Measurements from ENCODE around the gene KCNH1. TPM values are rescaled to one million over a fixed set of nuclear protein-coding genes. Genes with fewer than 3 reads are reported as not detected.

KCNH1 gene
- total RNA-seq, 1 donor from 2014 or later, result 15.5 TPM

DNA sequence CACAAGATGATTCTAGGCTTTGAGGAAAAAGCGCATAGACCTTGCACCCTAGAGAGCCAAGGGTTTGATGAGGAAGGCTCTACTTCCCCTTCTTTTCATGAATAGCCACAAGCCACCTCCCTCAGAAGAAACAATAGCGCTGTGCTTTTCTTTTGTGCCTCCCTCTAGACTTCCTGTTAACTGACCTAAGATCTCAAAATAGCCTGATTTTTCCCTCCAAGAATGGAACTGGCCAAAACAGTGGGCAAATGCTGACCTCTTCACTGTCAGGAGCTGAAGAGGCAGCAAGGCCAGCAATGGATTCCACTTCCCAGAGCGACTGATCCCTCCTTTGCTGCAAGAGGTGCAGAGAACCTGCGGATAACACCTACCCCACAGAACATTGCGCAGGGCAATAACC, 362.8 kb downstream of the KCNH1 start:
- no peaks in the 10 kb centered on the region for H3K79me2 ChIP-seq (ENCODE audit: insufficient read depth, low read length)
- H3K4me1 Mint-ChIP-seq (ENCODE audit: low read depth, unreplicated experiment), result no peaks in the 10 kb centered on the region
- H3K9ac ChIP-seq (ENCODE audit: low read length), result no peak overlapping the region
- H2AFZ ChIP-seq (ENCODE audit: low read depth, low read length), result no peak overlapping the region
- peaks cover 5% of the 10 kb centered on the region for H3K9me3 Mint-ChIP-seq (ENCODE audit: unreplicated experiment)
- no peaks in the 10 kb centered on the region for H3K27me3 Mint-ChIP-seq (ENCODE audit: low read depth, unreplicated experiment)
- H3K4me3 ChIP-seq (ENCODE audit: insufficient read depth, low read depth, low read length), result no peak overlapping the region
- TF ChIP-seq, protein P1, sequence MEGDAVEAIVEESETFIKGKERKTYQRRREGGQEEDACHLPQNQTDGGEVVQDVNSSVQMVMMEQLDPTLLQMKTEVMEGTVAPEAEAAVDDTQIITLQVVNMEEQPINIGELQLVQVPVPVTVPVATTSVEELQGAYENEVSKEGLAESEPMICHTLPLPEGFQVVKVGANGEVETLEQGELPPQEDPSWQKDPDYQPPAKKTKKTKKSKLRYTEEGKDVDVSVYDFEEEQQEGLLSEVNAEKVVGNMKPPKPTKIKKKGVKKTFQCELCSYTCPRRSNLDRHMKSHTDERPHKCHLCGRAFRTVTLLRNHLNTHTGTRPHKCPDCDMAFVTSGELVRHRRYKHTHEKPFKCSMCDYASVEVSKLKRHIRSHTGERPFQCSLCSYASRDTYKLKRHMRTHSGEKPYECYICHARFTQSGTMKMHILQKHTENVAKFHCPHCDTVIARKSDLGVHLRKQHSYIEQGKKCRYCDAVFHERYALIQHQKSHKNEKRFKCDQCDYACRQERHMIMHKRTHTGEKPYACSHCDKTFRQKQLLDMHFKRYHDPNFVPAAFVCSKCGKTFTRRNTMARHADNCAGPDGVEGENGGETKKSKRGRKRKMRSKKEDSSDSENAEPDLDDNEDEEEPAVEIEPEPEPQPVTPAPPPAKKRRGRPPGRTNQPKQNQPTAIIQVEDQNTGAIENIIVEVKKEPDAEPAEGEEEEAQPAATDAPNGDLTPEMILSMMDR (IDR thresholded peaks at IDR 0.05; ENCODE audit: insufficient read depth, low read depth, low read length), result no peak
- no peak for TF ChIP-seq EZH2 (IDR thresholded peaks at IDR 0.05; ENCODE audit: insufficient read depth, low read length)
- no peak overlapping the region for H3K4me3 Mint-ChIP-seq (ENCODE audit: unreplicated experiment)
- no peaks in the 10 kb centered on the region for H3K4me1 ChIP-seq (ENCODE audit: insufficient read depth, low read length)
- no peaks in the 10 kb centered on the region for H3K9me3 ChIP-seq (ENCODE audit: insufficient read depth, low read depth, low read length)
- H3K4me2 ChIP-seq (ENCODE audit: low read length), result no peak overlapping the region
- H3K27ac Mint-ChIP-seq (ENCODE audit: unreplicated experiment), result no peak overlapping the region
- FAIRE-seq (no peak), DNase-seq (ENCODE audit: low read depth) (no peak)
- H3K36me3 Mint-ChIP-seq (ENCODE audit: low read depth, unreplicated experiment), result no peaks in the 10 kb centered on the region
- H4K20me1 ChIP-seq (ENCODE audit: insufficient read depth, low read length), result no peaks in the 10 kb centered on the region
- no peaks in the 10 kb centered on the region for H3K27me3 ChIP-seq (ENCODE audit: insufficient read depth, low read length)
- no peaks in the 10 kb centered on the region for H3K36me3 ChIP-seq (ENCODE audit: insufficient read depth, low read length)
- H3K27ac ChIP-seq (ENCODE audit: low read depth, low read length), result no peak overlapping the region

DNA sequence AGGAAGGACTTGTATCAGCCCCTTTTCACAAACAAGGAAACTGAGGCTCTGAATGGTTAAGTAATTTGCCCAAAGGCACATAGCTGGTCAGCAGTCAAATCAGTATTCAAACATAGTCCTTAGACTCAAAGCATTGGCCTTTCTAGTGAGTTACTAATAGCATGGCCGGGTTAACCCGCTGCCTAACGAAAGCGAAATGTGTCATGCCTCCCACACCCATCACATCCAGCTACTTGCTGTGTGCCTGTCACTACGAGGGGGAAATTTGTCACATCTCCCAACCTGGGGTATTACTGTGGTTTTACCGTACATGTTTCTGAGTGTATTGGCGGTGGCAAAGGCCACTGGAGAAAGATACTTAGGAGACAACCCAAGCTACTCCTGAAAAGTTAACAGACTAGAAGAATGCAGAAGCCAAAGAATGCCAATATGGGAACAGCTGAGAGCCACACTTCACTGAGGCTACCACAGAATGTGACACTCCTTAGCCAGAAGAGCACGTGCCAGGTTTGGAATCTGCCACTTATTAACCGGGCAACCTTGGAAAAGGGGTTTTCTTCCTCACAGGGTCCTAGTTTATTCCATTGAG, 363.5 kb downstream of the KCNH1 start:
- FAIRE-seq (no peak), DNase-seq (ENCODE audit: low read depth) (no peak)
- H3K4me1 ChIP-seq (ENCODE audit: insufficient read depth, low read length), result no peaks in the 10 kb centered on the region
- Mint-ChIP-seq H3K4me3 (ENCODE audit: unreplicated experiment) (no peak overlapping the region), H3K4me1 (ENCODE audit: low read depth, unreplicated experiment) (no peaks in the 10 kb centered on the region), H3K27me3 (ENCODE audit: low read depth, unreplicated experiment) (no peaks in the 10 kb centered on the region), H3K9me3 (ENCODE audit: unreplicated experiment) (peaks cover 5% of the 10 kb centered on the region), H3K27ac (ENCODE audit: unreplicated experiment) (peak overlapping the region; percentile 37), H3K36me3 (ENCODE audit: low read depth, unreplicated experiment) (no peaks in the 10 kb centered on the region)
- no peaks in the 10 kb centered on the region for H4K20me1 ChIP-seq (ENCODE audit: insufficient read depth, low read length)
- H3K4me3 ChIP-seq (ENCODE audit: insufficient read depth, low read depth, low read length), result no peak overlapping the region
- no peak overlapping the region for H3K27ac ChIP-seq (ENCODE audit: low read depth, low read length)
- H3K79me2 ChIP-seq (ENCODE audit: insufficient read depth, low read length), result no peaks in the 10 kb centered on the region
- no peaks in the 10 kb centered on the region for H3K9me3 ChIP-seq (ENCODE audit: insufficient read depth, low read depth, low read length)
- no peak overlapping the region for H3K4me2 ChIP-seq (ENCODE audit: low read length)
- TF ChIP-seq, protein P1 (IDR thresholded peaks at IDR 0.05; ENCODE audit: insufficient read depth, low read depth, low read length), result no peak
- TF ChIP-seq EZH2 (IDR thresholded peaks at IDR 0.05; ENCODE audit: insufficient read depth, low read length), result no peak
- H3K27me3 ChIP-seq (ENCODE audit: insufficient read depth, low read length), result no peaks in the 10 kb centered on the region
- no peaks in the 10 kb centered on the region for H3K36me3 ChIP-seq (ENCODE audit: insufficient read depth, low read length)
- no peak overlapping the region for H2AFZ ChIP-seq (ENCODE audit: low read depth, low read length)
- H3K9ac ChIP-seq (ENCODE audit: low read length), result no peak overlapping the region

DNA sequence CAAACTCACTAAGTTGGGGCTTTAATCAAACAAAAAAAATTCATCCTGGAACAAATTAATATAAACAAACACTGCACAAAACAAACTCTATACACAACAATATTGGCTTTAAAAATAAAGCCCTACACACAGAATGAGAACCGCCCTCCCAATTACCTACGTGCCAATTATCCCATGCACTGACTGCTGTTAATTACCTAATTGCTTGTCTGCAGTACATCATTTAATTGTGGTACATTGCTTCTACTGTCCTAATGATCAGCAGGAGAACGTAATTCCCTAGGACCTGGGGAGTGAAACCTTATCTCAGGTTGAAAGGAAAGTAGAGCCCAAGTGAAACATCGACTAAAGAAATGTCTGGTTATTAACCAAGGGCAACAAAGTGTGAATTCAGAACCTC, 364.5 kb downstream of the KCNH1 start:
- H3K27me3 ChIP-seq (ENCODE audit: insufficient read depth, low read length), result no peaks in the 10 kb centered on the region
- no peaks in the 10 kb centered on the region for H3K79me2 ChIP-seq (ENCODE audit: insufficient read depth, low read length)
- H3K27ac ChIP-seq (ENCODE audit: low read depth, low read length), result no peak overlapping the region
- no peaks in the 10 kb centered on the region for H3K27me3 Mint-ChIP-seq (ENCODE audit: low read depth, unreplicated experiment)
- H2AFZ ChIP-seq (ENCODE audit: low read depth, low read length), result no peak overlapping the region
- H3K4me2 ChIP-seq (ENCODE audit: low read length), result no peak overlapping the region
- no peak for FAIRE-seq
- H3K9ac ChIP-seq (ENCODE audit: low read length), result no peak overlapping the region
- no peak for DNase-seq (ENCODE audit: low read depth)
- no peaks in the 10 kb centered on the region for H3K4me1 ChIP-seq (ENCODE audit: insufficient read depth, low read length)
- H3K4me1 Mint-ChIP-seq (ENCODE audit: low read depth, unreplicated experiment), result peaks cover under 1% of the 10 kb centered on the region
- no peaks in the 10 kb centered on the region for H3K36me3 ChIP-seq (ENCODE audit: insufficient read depth, low read length)
- H3K9me3 Mint-ChIP-seq (ENCODE audit: unreplicated experiment), result peaks cover 5% of the 10 kb centered on the region
- no peak overlapping the region for H3K27ac Mint-ChIP-seq (ENCODE audit: unreplicated experiment)
- no peaks in the 10 kb centered on the region for H4K20me1 ChIP-seq (ENCODE audit: insufficient read depth, low read length)
- no peaks in the 10 kb centered on the region for H3K36me3 Mint-ChIP-seq (ENCODE audit: low read depth, unreplicated experiment)
- TF ChIP-seq EZH2 (IDR thresholded peaks at IDR 0.05; ENCODE audit: insufficient read depth, low read length), result no peak
- TF ChIP-seq, protein P1 (IDR thresholded peaks at IDR 0.05; ENCODE audit: insufficient read depth, low read depth, low read length), result no peak
- no peak overlapping the region for H3K4me3 ChIP-seq (ENCODE audit: insufficient read depth, low read depth, low read length)
- no peak overlapping the region for H3K4me3 Mint-ChIP-seq (ENCODE audit: unreplicated experiment)
- H3K9me3 ChIP-seq (ENCODE audit: insufficient read depth, low read depth, low read length), result no peaks in the 10 kb centered on the region

Measured in astrocyte (in vitro differentiated cells and primary cell).